Cardiac fibroblast (primary cell): ENCODE data around the gene JPH4.

Experiments used
- DNase-seq, 2 donors: peaks; one replicate each; pipeline versions ENCODE4 v3.0.0 to v3.0.0-alpha.2; 2010; ENCODE audit warnings: low read depth in 2 of 2
- H3K4me3 ChIP-seq, 2 donors: replicated peaks in 1 of 2; 1 replicate in 1 of 2; 2 replicates in 1 of 2; pipeline ENCODE4 v1.5.1; 2011; ENCODE audit warnings: low read depth in 2 of 2, low read length in 2 of 2, mild to moderate bottlenecking in 2 of 2, moderate library complexity in 1 of 2
- TF ChIP-seq, protein P1 (sequence below): IDR thresholded peaks from one replicate; pipeline ENCODE4 v1.5.1; 2011; ENCODE audit warnings: low read depth, mild to moderate bottlenecking, low read length, inconsistent platforms

The JPH4 gene

DNA sequence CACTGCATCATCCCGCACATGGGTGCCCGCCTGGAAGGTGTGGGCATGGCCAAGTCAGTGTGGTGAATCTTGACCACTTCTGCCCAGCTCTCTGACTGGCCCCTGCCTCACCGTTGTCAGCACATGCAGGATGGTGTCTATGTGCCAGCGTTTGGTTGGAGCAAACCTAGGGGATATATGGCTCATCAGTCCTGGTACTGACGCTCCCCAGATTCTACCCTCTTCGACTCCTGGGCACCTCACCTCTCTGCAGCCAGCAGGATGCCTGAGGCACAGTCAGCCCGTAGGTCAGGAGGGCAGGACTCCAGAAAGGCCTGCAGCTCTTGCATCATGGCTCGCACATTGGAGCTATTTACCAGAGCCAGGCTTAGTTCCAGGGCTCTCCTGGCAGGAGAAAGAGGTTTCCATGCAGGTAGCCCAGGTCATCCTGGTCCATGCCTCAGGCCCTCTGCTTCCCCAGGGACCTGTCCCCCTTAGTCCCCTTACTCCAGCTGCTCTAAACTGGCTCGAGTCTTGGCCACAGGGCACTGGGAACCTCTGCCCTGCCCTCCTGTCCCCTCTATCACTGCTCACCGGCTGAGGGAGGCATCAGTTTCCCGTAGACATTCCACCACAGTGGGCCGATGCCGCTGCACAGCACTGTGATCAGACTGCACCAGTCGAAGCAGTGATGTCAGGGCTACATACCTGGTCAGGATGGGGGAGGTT, 15.0 kb downstream of the JPH4 start:
- no peak for DNase-seq
- H3K4me3 ChIP-seq = no peak overlapping the region
- TF ChIP-seq, protein P1, sequence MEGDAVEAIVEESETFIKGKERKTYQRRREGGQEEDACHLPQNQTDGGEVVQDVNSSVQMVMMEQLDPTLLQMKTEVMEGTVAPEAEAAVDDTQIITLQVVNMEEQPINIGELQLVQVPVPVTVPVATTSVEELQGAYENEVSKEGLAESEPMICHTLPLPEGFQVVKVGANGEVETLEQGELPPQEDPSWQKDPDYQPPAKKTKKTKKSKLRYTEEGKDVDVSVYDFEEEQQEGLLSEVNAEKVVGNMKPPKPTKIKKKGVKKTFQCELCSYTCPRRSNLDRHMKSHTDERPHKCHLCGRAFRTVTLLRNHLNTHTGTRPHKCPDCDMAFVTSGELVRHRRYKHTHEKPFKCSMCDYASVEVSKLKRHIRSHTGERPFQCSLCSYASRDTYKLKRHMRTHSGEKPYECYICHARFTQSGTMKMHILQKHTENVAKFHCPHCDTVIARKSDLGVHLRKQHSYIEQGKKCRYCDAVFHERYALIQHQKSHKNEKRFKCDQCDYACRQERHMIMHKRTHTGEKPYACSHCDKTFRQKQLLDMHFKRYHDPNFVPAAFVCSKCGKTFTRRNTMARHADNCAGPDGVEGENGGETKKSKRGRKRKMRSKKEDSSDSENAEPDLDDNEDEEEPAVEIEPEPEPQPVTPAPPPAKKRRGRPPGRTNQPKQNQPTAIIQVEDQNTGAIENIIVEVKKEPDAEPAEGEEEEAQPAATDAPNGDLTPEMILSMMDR = no peak

GRCh38 chr14:23562822-23563472, 15.6 kb downstream of the JPH4 start:
- TF ChIP-seq, protein P1 = peak; percentile 92
- no peak overlapping the region for H3K4me3 ChIP-seq
- DNase-seq = peak; percentile 61 to 79

DNA sequence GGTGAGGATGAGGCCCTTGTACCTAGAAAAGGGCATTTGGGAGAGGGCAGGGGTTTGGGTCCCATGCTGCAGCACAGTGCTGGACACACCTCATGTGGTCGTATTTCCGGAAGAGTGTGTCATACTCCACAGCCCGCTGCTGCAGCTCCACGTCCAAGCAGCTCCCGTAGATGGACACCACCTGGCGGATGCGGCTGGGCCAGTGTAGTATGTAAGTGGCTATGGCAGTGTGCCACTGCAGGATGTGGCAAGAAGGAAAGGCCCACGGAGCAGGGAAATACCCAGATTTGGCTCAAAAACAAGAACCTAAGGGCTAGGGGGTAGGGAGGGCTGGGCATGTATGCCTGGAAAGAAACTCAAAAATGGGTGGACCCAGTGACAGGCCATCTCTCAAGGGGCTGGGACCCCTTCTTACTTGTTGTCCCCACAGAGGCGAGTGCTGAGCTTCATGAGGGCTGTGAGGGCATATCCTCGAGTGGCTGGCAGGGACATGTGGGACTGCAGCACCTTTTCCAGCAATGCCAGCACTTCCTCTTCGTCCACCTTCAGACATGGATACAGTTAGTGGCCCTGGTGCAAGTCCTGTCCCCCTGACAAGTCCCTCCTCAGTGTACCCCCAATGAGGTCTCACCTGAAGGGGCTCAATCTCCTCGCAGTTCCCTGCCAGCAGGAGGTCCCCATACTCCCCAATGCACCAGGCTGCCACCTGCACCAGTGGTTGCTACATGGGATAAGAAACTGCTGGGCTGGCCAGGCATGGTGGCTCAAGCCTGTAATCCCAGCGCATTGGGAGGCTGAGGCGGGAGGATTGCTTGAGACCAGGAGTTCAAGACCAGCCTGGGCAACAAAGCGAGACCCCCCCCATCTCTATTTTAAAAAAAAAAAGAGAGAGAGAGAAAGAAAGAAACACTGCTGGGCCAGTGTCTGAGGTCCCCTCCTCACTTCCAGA, 16.4 kb downstream of the JPH4 start:
- DNase-seq = peak; percentile 52 to 84
- no peak overlapping the region for H3K4me3 ChIP-seq
- TF ChIP-seq, protein P1 = no peak

DNA sequence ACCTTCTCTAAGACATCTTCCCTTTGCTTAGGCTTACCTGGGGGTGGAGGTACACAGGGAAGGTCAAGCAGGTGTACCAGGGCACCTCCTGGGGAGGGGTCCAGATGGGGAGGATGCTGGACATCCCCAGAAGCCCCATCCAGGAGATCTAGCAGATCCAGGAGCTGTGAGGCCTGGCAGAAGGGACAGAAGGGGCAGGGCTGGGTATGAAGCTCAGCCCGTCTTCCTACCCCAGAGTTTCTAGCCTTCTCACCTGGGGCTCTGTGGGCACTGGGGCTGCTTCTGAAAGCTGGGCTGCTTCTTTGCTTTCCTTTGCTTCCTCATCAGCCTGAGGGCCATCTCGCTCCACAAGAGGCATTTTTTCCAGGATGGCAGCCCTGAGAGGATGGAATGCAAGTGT, 17.3 kb downstream of the JPH4 start:
- DNase-seq = no peak
- TF ChIP-seq, protein P1 = no peak
- no peak overlapping the region for H3K4me3 ChIP-seq

GRCh38 chr14:23559926-23560520, 18.6 kb downstream of the JPH4 start:
- DNase-seq = no peak
- TF ChIP-seq, protein P1 = no peak
- H3K4me3 ChIP-seq = no peak overlapping the region
